Activated T-cell treated with anti-CD3 and anti-CD28 coated beads, Interleukin-2, amount 50 U/mL, for 24 hours (primary cell): ENCODE data around the gene DQX1.

ENCODE experiments used
- DNase-seq: peaks from one replicate; pipeline ENCODE4 v3.0.0-alpha.2; 2020
- H3K27ac Mint-ChIP-seq: 2 replicates; pipeline ENCODE4 v1.8.0; 2020; ENCODE audit warnings: mild to moderate bottlenecking, mixed read lengths
- H3K27me3 Mint-ChIP-seq: 2 replicates; pipeline ENCODE4 v1.8.0; 2020; ENCODE audit warnings: mixed read lengths
- H3K36me3 Mint-ChIP-seq: 2 replicates; pipeline ENCODE4 v1.8.0; 2020; ENCODE audit warnings: low read depth, mixed read lengths
- H3K4me1 Mint-ChIP-seq: 2 replicates; pipeline ENCODE4 v1.8.0; 2020; ENCODE audit warnings: low read depth, mixed read lengths
- H3K4me3 Mint-ChIP-seq: 2 replicates; pipeline ENCODE4 v1.8.0; 2020; ENCODE audit warnings: mild to moderate bottlenecking, moderate library complexity, mixed read lengths
- H3K9me3 Mint-ChIP-seq: 2 replicates; pipeline ENCODE4 v1.8.0; 2020; ENCODE audit warnings: mixed read lengths

Gene DQX1

DNA sequence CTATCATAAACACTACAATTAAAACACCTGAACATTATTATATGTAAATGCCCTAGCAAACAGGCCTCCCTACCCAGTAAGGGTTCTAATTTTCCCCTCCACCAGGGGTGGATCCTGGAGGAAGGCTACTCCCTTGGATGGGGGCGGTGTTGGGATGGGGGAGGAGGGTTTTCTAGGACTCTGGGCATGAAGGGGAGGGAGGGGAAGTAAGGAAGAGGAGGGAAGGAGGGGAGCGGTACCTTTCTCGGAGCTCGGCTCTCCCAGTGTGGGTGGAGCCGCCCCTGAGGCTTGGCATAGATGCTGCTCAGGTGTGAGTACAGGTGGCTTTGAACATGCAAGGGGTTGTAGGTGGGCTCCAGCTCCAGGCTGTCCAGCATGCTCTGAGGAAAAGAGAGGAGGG, 33.9 kb upstream of the DQX1 start:
- Mint-ChIP-seq H3K4me3 (no peak overlapping the region), H3K27ac (no peak overlapping the region), H3K4me1 (peaks cover 19% of the 10 kb centered on the region), H3K27me3 (peaks cover 24% of the 10 kb centered on the region), H3K36me3 (peaks cover 22% of the 10 kb centered on the region), H3K9me3 (no peaks in the 10 kb centered on the region)
- DNase-seq, result no peak

DNA sequence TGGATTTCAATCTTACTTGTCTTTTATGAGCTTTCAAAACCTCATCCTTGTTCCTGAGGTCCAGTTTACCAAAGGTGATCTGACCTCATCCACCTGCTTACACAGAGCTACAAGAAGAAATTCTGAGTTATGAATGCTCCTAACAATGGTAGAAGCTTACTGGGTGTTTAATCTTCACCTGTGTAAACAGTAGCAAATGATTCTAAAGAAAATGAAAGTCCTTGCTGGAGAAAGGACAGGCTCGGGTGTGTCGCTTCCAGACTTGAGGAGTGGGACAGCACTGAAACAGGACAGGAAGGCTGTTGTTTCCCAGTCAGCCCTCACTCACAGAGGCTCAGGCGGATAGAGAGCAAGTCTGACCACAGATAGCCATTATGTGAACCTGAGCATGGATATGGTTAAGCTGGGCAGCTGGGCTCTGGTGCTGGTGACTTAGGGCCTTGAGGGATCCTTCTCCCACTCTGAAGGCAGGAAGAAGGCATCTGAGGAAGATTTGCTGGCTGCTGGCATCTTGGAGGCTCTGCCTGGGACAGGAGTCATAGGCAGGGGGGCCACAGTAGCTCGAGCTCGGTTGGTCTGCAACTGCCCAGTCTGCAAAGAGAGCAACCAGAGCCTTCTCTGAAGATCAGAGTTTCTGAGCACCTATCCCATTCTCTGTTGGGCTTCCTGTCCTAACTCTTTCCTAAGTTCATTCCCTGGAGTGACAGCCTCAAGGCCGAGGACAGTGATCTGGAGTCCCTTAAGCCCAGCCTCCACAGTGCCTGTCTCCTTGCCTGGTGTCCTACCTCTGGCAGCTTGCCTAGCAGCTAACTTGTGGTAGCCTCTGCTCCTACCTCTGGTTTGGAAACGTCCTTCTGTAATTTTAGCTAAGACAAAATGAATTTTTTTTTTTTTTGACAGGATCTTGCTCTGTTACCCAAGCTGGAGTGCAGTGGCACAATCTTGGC, 32.5 kb upstream of the DQX1 start:
- Mint-ChIP-seq H3K4me3 (no peak overlapping the region), H3K27ac (no peak overlapping the region), H3K36me3 (peaks cover 26% of the 10 kb centered on the region), H3K4me1 (peaks cover 15% of the 10 kb centered on the region), H3K9me3 (no peaks in the 10 kb centered on the region), H3K27me3 (peaks cover 14% of the 10 kb centered on the region)
- no peak for DNase-seq

DNA sequence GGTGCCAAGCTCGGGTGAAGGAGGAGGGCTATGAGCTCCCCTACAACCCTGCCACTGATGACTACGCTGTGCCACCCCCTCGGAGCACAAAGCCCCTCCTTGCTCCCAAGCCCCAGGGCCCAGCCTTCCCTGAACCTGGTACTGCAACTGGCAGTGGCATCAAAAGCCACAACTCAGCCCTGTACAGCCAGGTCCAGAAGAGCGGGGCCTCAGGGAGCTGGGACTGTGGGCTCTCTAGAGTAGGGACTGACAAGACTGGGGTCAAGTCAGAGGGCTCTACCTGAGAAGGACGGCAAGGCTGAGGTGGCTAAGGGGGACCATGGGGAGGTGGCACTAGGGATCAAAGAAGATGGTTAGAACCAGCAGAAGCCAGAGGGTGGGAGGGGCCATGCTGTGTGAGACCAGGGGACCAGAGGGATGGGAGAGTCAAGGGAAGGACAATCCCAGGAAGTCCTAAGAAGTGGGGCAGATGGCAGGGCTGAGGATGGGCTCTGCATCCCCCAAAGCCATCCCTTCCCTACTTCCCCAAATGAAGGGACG, 30.9 kb upstream of the DQX1 start:
- no peak for DNase-seq
- Mint-ChIP-seq H3K4me3 (peak overlapping the region; percentile 23), H3K9me3 (no peaks in the 10 kb centered on the region), H3K36me3 (peaks cover 26% of the 10 kb centered on the region), H3K27ac (no peak overlapping the region), H3K4me1 (peaks cover 20% of the 10 kb centered on the region), H3K27me3 (peaks cover 13% of the 10 kb centered on the region)

DNA sequence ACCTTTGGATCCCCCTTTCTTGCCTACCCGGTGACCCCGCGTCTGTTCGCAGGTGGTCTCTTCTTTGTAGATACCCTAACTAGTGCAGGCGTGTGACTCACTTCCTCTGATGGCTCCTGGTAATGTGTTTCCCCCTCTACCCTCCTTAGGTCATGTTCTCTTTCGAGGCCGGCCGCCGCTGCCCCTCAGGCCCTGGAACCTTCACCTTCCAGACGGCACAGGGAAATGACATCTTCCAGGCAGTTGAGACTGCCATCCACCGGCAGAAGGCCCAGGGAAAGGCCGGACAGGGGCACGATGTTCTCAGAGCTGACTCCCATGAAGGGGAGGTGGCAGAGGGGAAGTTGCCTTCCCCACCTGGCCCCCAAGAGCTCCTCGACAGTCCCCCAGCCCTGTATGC, 30.1 kb upstream of the DQX1 start:
- no peak overlapping the region for H3K27ac Mint-ChIP-seq
- H3K9me3 Mint-ChIP-seq, result no peaks in the 10 kb centered on the region
- DNase-seq, result no peak
- peaks cover 26% of the 10 kb centered on the region for H3K36me3 Mint-ChIP-seq
- H3K4me3 Mint-ChIP-seq, result peak overlapping the region; percentile 92
- H3K27me3 Mint-ChIP-seq, result peaks cover 18% of the 10 kb centered on the region
- H3K4me1 Mint-ChIP-seq, result peaks cover 20% of the 10 kb centered on the region

DNA sequence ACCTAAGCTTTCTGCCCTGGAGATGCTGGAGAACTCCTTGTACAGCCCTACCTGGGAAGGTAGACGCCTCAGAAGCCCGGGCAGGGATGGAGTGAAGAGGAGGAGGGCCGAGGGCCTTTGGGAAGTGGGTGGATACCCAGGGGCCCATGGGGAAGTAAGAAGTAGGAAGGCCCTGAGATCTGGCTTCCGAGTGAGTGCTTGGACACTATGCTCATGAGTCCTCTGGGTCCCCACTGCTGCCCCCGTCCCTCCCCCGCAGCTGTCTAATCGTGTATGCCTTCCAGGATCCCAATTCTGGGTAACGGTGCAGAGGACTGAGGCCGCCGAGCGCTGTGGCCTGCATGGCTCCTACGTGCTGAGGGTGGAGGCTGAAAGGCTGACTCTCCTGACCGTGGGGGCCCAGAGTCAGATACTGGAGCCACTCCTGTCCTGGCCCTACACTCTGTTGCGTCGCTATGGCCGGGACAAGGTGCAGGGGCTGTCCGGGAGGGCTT, 29.6 kb upstream of the DQX1 start:
- Mint-ChIP-seq H3K36me3 (peaks cover 26% of the 10 kb centered on the region), H3K4me1 (peaks cover 19% of the 10 kb centered on the region), H3K27ac (peak overlapping the region; percentile 92), H3K4me3 (peak overlapping the region; percentile 92), H3K27me3 (peaks cover 20% of the 10 kb centered on the region), H3K9me3 (no peaks in the 10 kb centered on the region)
- no peak for DNase-seq

DNA sequence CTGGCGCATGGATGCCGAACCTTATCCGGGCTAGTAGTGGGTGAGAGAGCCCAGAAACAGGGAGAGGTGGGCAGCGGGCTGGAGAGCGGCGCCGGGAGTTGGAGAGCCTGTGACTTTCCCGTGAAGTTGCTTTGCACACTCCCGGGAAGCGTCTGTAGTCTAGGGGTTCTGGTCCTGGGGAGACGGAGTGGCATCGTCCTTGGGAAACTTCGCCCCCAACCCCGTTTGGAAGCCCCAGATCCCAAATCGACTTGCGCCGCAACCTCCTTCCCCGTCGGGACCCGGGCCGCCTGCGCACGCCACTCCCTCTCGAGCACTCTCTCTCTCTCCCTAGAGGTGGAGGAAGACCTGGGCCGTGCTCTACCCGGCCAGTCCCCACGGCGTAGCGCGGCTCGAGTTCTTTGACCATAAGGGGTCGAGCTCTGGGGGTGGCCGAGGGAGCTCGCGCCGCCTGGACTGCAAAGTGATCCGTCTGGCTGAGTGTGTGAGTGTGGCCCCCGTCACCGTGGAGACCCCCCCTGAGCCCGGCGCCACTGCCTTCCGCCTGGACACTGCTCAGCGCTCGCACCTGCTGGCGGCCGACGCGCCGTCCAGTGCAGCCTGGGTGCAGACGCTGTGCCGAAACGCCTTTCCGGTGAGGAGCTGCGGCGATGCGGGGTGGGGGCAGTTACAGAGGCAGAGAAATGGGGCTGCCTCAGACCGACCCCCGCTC, 28.9 kb upstream of the DQX1 start:
- Mint-ChIP-seq H3K4me1 (peaks cover 14% of the 10 kb centered on the region), H3K36me3 (peaks cover 26% of the 10 kb centered on the region), H3K9me3 (no peaks in the 10 kb centered on the region), H3K4me3 (peak overlapping the region; percentile 92), H3K27me3 (peaks cover 20% of the 10 kb centered on the region), H3K27ac (peak overlapping the region; percentile 92)
- DNase-seq, result peak; percentile 74

DNA sequence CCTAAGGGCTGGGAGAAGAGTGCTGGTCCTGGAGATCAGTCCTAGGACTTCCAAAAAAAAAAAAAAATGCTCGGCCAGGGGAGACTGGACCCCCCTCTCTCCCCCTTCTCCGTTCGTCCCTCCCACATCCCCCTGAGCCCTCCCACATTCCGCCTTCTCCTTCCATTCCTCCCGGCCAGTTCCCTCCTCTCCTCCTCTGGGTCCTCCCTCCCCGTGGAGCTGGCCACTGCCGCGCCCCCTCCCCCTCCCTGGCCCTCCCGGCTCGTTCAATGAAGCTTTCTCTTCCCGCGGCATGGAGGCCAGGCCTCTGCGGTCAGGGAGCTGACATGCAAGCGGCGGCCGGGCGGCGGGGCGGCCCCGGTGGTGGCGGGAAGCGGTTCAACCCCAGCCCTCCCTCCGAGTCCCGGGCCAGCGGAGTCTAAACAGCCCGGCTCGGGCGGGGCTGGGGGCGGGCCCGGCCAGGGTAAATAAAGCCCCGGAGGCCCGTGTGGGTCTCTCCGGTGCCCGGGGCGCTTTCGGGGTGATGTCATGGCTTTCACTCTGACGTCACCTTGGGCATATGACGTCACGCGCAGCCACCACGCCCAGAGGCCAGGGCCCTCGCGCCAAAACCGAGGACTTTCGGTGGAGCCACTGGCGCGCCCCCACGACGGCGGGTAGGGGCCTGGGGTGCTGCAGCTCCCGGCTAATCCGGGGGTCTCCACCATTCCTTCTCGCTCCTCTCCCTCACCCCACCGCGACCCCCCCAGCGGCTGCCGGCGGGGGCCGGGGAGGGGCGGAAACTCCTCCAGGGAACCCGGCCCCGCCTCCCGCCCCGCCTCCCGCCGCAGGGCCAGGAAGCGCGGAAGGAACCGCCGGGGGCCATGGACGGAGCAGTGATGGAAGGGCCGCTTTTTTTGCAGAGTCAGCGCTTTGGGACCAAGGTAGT, 28.1 kb upstream of the DQX1 start, which contains the start of the genes DOK1 and LOXL3:
Gene DOK1, plus strand, starts transcription at position 829 of the 928 bp plus-strand sequence. Its CDS starts 35 bp downstream, at position 864.
Gene LOXL3, minus strand, starts transcription at position 51 of the 928 bp plus-strand sequence. CDS start 1,308 bp downstream, outside the sequence.
- peak within 1 kb of the TSS; percentile 92 for H3K4me3 Mint-ChIP-seq
- peaks cover 28% of the 10 kb centered on the region for H3K27me3 Mint-ChIP-seq
- H3K9me3 Mint-ChIP-seq, result no peaks in the 10 kb centered on the region
- peaks cover 17% of the 10 kb centered on the region for H3K4me1 Mint-ChIP-seq
- peak; percentile 93 for DNase-seq
- H3K36me3 Mint-ChIP-seq, result peaks cover 26% of the 10 kb centered on the region
- peak within 1 kb of the TSS; percentile 92 for H3K27ac Mint-ChIP-seq

DNA sequence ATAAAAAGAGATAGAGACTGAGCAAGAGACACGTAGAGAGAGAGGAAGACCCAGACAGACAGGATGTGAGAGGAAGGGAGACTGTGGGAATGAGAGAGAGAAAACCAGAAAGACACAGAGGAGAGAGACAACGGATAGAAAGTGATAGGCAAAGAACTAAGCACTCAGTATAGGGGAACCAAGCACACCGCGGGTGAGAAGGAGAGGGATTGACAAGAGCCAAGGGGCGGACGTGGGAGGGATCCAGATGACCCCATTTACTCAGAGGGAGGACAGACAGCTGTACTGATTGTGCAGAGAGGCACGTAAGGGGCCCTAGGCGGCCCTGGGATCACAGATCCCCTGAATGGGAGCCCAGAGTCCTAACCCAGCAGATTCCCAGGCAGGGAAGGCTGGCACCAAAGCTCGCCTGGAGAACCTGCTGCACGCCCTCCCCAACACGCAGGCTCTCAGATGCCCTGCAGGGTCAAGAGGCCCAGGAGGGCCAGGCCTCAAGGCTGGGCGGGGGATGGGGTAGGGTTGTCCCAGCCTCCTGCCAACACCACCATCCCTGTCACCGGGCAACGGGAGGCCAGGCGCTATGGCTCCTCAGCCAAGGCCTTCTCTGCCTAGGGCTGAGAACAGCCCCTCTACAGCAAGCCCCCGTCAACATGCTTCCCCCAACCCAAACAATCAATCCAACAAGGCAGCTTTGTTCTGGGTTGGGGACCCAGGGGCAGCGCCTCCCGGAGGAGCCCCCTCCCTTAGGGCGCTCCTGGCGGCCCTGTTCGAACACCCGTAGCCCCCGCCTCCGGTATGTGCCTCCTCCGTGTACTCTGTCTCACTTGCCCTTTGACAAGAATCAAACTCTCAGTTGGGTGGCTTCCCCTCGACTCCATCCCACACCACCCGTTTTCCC, 27.1 kb upstream of the DQX1 start:
- Mint-ChIP-seq H3K27me3 (peaks cover 35% of the 10 kb centered on the region), H3K27ac (peak overlapping the region; percentile 30), H3K4me3 (peak overlapping the region; percentile 92), H3K36me3 (peaks cover 26% of the 10 kb centered on the region), H3K9me3 (no peaks in the 10 kb centered on the region), H3K4me1 (peaks cover 21% of the 10 kb centered on the region)
- no peak for DNase-seq

DNA sequence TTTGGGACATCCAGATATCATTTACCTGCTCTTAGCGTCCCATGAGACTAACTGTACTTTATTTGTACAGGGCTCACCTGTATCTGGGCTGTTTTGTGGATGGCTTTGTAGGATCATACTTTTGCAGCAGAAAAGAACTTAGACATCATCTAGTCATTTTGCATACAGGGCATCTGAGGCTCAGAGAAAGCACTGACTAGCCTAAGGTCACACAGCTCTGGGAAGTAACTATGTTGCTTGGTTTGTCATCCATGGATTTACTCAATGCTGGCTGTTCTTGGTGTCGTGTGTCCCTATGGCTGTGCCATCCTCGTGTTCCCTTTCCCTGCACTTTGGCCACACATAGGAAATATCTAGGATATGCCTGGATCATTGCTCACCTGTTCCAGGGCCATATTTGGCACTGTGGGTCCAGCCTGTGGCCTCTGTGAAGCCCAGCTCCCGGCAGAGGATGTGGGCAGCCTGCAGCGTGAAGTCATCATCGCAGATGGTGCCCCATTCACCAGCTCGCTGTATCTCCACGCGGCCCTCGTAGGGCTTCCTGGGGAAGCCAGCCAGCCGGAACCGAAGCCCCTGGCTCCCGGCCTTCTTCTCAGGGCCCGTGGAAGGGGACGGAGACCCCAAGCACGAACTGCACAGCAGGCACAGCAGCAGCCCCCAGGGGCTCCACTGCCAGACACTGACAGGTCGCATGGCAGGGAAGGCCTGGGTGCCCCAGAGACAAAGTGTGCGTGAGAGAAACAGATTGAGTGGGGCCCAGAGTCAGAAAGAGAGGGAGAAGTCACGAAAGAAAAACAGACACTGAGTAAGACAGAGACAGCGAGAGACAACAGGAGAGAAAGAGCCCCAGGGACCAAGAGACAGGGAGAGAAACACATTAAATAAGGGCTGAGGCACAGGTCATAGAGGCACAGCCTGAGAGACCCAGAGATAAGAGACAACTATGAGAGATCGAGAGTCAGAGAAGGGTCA, 26.2 kb upstream of the DQX1 start:
- Mint-ChIP-seq H3K27ac (peak overlapping the region; percentile 1), H3K36me3 (peaks cover 22% of the 10 kb centered on the region), H3K4me3 (no peak overlapping the region), H3K27me3 (peaks cover 43% of the 10 kb centered on the region), H3K4me1 (peaks cover 22% of the 10 kb centered on the region), H3K9me3 (no peaks in the 10 kb centered on the region)
- no peak for DNase-seq

DNA sequence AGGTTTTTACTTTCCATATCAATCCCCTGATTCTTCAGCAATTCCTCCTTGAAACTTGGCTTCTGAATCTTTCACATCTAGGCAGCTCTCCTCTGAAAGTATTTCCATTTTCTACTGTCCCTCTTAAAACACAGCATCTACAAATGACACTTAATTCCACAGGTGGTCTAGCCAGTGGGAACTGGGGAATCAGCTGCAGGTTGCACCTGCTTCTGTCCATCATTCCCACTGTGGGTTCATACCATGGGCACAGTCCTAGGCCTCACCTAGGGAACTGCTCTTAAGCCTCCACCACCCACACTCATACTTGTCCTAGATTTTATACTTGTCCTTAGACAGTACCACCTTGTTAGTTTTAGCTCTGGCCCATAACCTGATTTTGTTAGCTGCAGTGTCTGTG, 25.5 kb upstream of the DQX1 start:
- no peaks in the 10 kb centered on the region for H3K9me3 Mint-ChIP-seq
- peaks cover 45% of the 10 kb centered on the region for H3K27me3 Mint-ChIP-seq
- H3K4me3 Mint-ChIP-seq, result no peak overlapping the region

DNA sequence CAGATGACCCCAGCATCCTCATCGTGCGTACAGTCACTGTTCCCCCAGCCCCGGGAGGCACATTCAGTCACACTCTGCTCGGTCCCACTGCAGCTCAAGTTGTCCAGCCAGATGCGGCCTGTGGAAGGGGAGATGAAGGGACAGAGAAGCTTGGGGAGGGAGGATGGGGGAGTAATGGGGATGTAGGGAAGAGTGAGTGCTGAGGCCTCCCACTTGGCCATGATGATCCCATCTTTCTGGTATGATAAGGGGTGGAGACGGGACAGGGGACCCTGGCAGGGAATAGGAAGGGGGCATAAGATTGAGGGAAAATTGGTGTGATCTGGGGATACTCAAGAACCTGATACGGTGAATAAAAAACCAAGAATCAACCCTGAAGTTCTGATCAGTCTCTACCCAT, 24.2 kb upstream of the DQX1 start:
- Mint-ChIP-seq H3K36me3 (peaks cover 7% of the 10 kb centered on the region), H3K27ac (no peak overlapping the region), H3K4me1 (peaks cover 14% of the 10 kb centered on the region), H3K9me3 (no peaks in the 10 kb centered on the region), H3K4me3 (no peak overlapping the region), H3K27me3 (peaks cover 48% of the 10 kb centered on the region)
- DNase-seq, result no peak

More for the DNA sequence above, 25.5 kb upstream of the DQX1 start:
- Mint-ChIP-seq H3K36me3 (peaks cover 16% of the 10 kb centered on the region), H3K27ac (no peak overlapping the region), H3K4me1 (peaks cover 22% of the 10 kb centered on the region)
- DNase-seq, result no peak
